Measurements from ENCODE around the gene SULF2. TPM values are rescaled to one million over a fixed set of nuclear protein-coding genes. Genes with fewer than 3 reads are reported as not detected.

The SULF2 gene
- total RNA-seq, 1 donor from 2014 or later: 131 TPM

GRCh38 chr20:47667531-47668312 lies 117.6 kb downstream of the SULF2 start:
- no peak for DNase-seq

GRCh38 chr20:47667086-47667485 lies 118.2 kb downstream of the SULF2 start:
- DNase-seq: no peak

- no peak for DNase-seq
These were observed 119.0 kb downstream of the SULF2 start for GRCh38 chr20:47666304-47666703.

GRCh38 chr20:47665221-47665991 lies 119.9 kb downstream of the SULF2 start:
- DNase-seq: no peak

GRCh38 chr20:47664744-47665143 lies 120.5 kb downstream of the SULF2 start:
- no peak for DNase-seq

GRCh38 chr20:47664068-47664437 lies 121.2 kb downstream of the SULF2 start:
- DNase-seq: no peak

GRCh38 chr20:47663354-47664067 lies 121.8 kb downstream of the SULF2 start:
- DNase-seq: peak; percentile 89

GRCh38 chr20:47662483-47663353 lies 122.6 kb downstream of the SULF2 start:
- peak; percentile 36 for DNase-seq

GRCh38 chr20:47661714-47662113 lies 123.6 kb downstream of the SULF2 start:
- no peak for DNase-seq

GRCh38 chr20:47660983-47661700 lies 124.1 kb downstream of the SULF2 start:
- DNase-seq: peak; percentile 13

- no peak for DNase-seq
These were observed 124.7 kb downstream of the SULF2 start for GRCh38 chr20:47660602-47660905.

GRCh38 chr20:47659904-47660601 lies 125.2 kb downstream of the SULF2 start:
- DNase-seq: no peak

GRCh38 chr20:47656318-47656717 lies 129.0 kb downstream of the SULF2 start:
- DNase-seq: no peak

GRCh38 chr20:47655635-47656034 lies 129.6 kb downstream of the SULF2 start:
- no peak for DNase-seq

- DNase-seq: no peak
These were observed 130.9 kb downstream of the SULF2 start for GRCh38 chr20:47654370-47654769.

GRCh38 chr20:47653869-47654268 lies 131.4 kb downstream of the SULF2 start:
- no peak for DNase-seq

- DNase-seq: no peak
These were observed 132.5 kb downstream of the SULF2 start for GRCh38 chr20:47652794-47653193.

GRCh38 chr20:47652301-47652700 lies 133.0 kb downstream of the SULF2 start:
- DNase-seq: no peak

- DNase-seq: no peak
These were observed 136.3 kb downstream of the SULF2 start for GRCh38 chr20:47648943-47649342.

- no peak for DNase-seq
These were observed 137.3 kb downstream of the SULF2 start for GRCh38 chr20:47647994-47648393.

- DNase-seq: no peak
These were observed 139.6 kb downstream of the SULF2 start for GRCh38 chr20:47645632-47646031.
